ENCODE data around the gene HRH1.
"Not testable (repeated sequence)": the region's sequence is repeated elsewhere in the genome, so short reads cannot be mapped to it uniquely, and the experiment has no call there.

HRH1 gene

GRCh38 chr3:11245276-11245675, 91.0 kb downstream of the HRH1 start:
- no peak for DNase-seq (ENCODE audit: low spot score)

- DNase-seq (ENCODE audit: low spot score), result no peak
These were observed 91.8 kb downstream of the HRH1 start for GRCh38 chr3:11245827-11246662.

GRCh38 chr3:11246663-11246970, 92.3 kb downstream of the HRH1 start:
- no peak for DNase-seq (ENCODE audit: low spot score)

GRCh38 chr3:11247362-11247761, 93.1 kb downstream of the HRH1 start:
- no peak for DNase-seq (ENCODE audit: low spot score)

- no peak for DNase-seq (ENCODE audit: low spot score)
These were observed 94.3 kb downstream of the HRH1 start for GRCh38 chr3:11248596-11248995.

GRCh38 chr3:11250902-11251806, 96.9 kb downstream of the HRH1 start:
- no peak for DNase-seq (ENCODE audit: low spot score)

- DNase-seq (ENCODE audit: low spot score), result no peak
These were observed 97.5 kb downstream of the HRH1 start for GRCh38 chr3:11251807-11252176.

GRCh38 chr3:11254876-11255275, 100.6 kb downstream of the HRH1 start:
- no peak for DNase-seq (ENCODE audit: low spot score)

- DNase-seq (ENCODE audit: low spot score), result not testable (repeated sequence)
These were observed 101.2 kb downstream of the HRH1 start for GRCh38 chr3:11255537-11255936.

- no peak for DNase-seq (ENCODE audit: low spot score)
These were observed 104.7 kb downstream of the HRH1 start for GRCh38 chr3:11258958-11259357.

GRCh38 chr3:11260460-11260859, 106.2 kb downstream of the HRH1 start:
- DNase-seq (ENCODE audit: low spot score), result no peak

GRCh38 chr3:11269007-11269406, 114.7 kb downstream of the HRH1 start:
- no peak for DNase-seq (ENCODE audit: low spot score)

GRCh38 chr3:11271986-11272904, 118.0 kb downstream of the HRH1 start, which contains the start of gene ATG7:
Gene ATG7, plus strand, starts transcription at chr3:11272397. Its CDS starts 26,299 bp downstream, at chr3:11298696.
- DNase-seq (ENCODE audit: low spot score), result peak; percentile 95

GRCh38 chr3:11272906-11273574, 118.7 kb downstream of the HRH1 start:
- DNase-seq (ENCODE audit: low spot score), result no peak

GRCh38 chr3:11273891-11274291, 119.6 kb downstream of the HRH1 start:
- DNase-seq (ENCODE audit: low spot score), result no peak

GRCh38 chr3:11274566-11275142, 120.4 kb downstream of the HRH1 start:
- no peak for DNase-seq (ENCODE audit: low spot score)

- DNase-seq (ENCODE audit: low spot score), result no peak
These were observed 121.6 kb downstream of the HRH1 start for GRCh38 chr3:11275926-11276325.

- DNase-seq (ENCODE audit: low spot score), result no peak
These were observed 122.6 kb downstream of the HRH1 start for GRCh38 chr3:11276901-11277300.

- DNase-seq (ENCODE audit: low spot score), result peak; percentile 80
These were observed 128.2 kb downstream of the HRH1 start for GRCh38 chr3:11282250-11283138.

GRCh38 chr3:11283139-11283475, 128.8 kb downstream of the HRH1 start:
- no peak for DNase-seq (ENCODE audit: low spot score)
